Endothelial cell of umbilical vein (primary cell): ENCODE data around the gene UNCX. TPM values are rescaled to one million over a fixed set of nuclear protein-coding genes. Genes with fewer than 3 reads are reported as not detected.

Experiments used
- BruUV-seq: library from RNA; stranded (reverse); fragments of 400-500 nt; replicated peaks from 2 replicates; lab custom pipeline; 2021; lab: Mats Ljungman, UMichigan
- CTCF ChIA-PET: fragments of 300-600, 350-600 bp; sonication (Branson Sonifier 250); formaldehyde crosslinking; loops from one replicate; lab custom pipeline; 2021; ENCODE audit warnings: antibody characterized with exemption, inconsistent platforms; lab: Charles Lee
- POLR2A ChIA-PET: fragments of 300-600, 350-600 bp; sonication (Branson Sonifier 250); formaldehyde crosslinking; loops from one replicate; lab custom pipeline; 2021; ENCODE audit warnings: antibody characterized with exemption, inconsistent platforms; lab: Charles Lee
- DNase-seq: peaks from one replicate; pipeline ENCODE4 v3.0.0-alpha.2; 2011; ENCODE audit warnings: low read depth, low spot score
- FAIRE-seq: peaks from 2 replicates; lab custom pipeline; 2011; peaks lifted over from hg19 to GRCh38; lab: Jason Lieb, UNC
- H2AFZ ChIP-seq: 2 replicates; pipeline ENCODE4 v1.6.0; 2012; ENCODE audit warnings: low read depth, low read length, control low read depth, inconsistent platforms
- H3K27ac ChIP-seq: 2 replicates; pipeline ENCODE4 v1.5.1; 2011; ENCODE audit warnings: low read depth, mild to moderate bottlenecking, control low read depth, low read length, moderate library complexity; ENCODE audit not compliant: insufficient read depth
- H3K27me3 ChIP-seq, 2 experiments: 2 replicates each; pipeline versions ENCODE4 v1.6.0 to v1.6.1; 2011; ENCODE audit warnings: low read length in 2 of 2, mixed read lengths in 1 of 2; ENCODE audit not compliant: control insufficient read depth in 2 of 2, insufficient read depth in 2 of 2
- H3K36me3 ChIP-seq, 2 experiments: 2 replicates in 1 of 2; 3 replicates in 1 of 2; pipeline ENCODE4 v1.5.1; 2011; ENCODE audit warnings: low read length in 2 of 2, mild to moderate bottlenecking in 1 of 2, moderate library complexity in 1 of 2; ENCODE audit not compliant: control insufficient read depth in 2 of 2, insufficient read depth in 2 of 2; ENCODE audit errors: extremely low read depth in 1 of 2
- H3K4me1 ChIP-seq: 3 replicates; pipeline ENCODE4 v1.5.1; 2011; ENCODE audit warnings: mild to moderate bottlenecking, low read length; ENCODE audit not compliant: control insufficient read depth, insufficient read depth; ENCODE audit errors: extremely low read depth
- H3K4me2 ChIP-seq: 2 replicates; pipeline ENCODE4 v1.6.1; 2011; ENCODE audit warnings: low read length, control low read depth, mixed read lengths; ENCODE audit not compliant: insufficient read depth
- H3K4me3 ChIP-seq, 3 experiments: fragments of 200-600 bp in 1 of 3; sonication (generic), shearing (Covaris generic) in 1 of 3; replicated peaks in 1 of 3; 2 replicates each; pipeline ENCODE4 v1.5.1; 2011 to 2016; ENCODE audit warnings: control low read depth in 3 of 3, low read length in 3 of 3, mild to moderate bottlenecking in 2 of 3, inconsistent platforms in 1 of 3, low read depth in 1 of 3, moderate library complexity in 1 of 3; ENCODE audit not compliant: insufficient read depth in 1 of 3
- H3K79me2 ChIP-seq: 2 replicates; pipeline ENCODE4 v1.6.0; 2012; ENCODE audit warnings: low read length, inconsistent platforms; ENCODE audit not compliant: control insufficient read depth, insufficient read depth
- H3K9ac ChIP-seq: replicated peaks from 2 replicates; pipeline ENCODE3; 2011; ENCODE audit warnings: low read length, control low read depth; ENCODE audit not compliant: insufficient read depth; ENCODE audit errors: extremely low read depth
- H3K9me1 ChIP-seq: replicated peaks from 3 replicates; pipeline ENCODE4 v1.6.0; 2011; ENCODE audit warnings: mild to moderate bottlenecking, low read length; ENCODE audit not compliant: control insufficient read depth, insufficient read depth; ENCODE audit errors: extremely low read depth
- H3K9me3 ChIP-seq: replicated peaks from 2 replicates; pipeline ENCODE4 v1.5.1; 2012; ENCODE audit warnings: low read length, inconsistent platforms; ENCODE audit not compliant: control insufficient read depth, insufficient read depth
- H4K20me1 ChIP-seq: replicated peaks from 2 replicates; pipeline ENCODE3; 2011; ENCODE audit warnings: mild to moderate bottlenecking, low read length; ENCODE audit not compliant: control insufficient read depth, insufficient read depth; ENCODE audit errors: extremely low read depth
- EZH2 ChIP-seq: IDR thresholded peaks from 2 replicates; pipeline ENCODE4 v1.6.1; 2012; ENCODE audit warnings: borderline replicate concordance, low read depth, mild to moderate bottlenecking, moderate library complexity, low read length, inconsistent platforms; ENCODE audit not compliant: severe bottlenecking
- FOS ChIP-seq: IDR thresholded peaks from 2 replicates; pipeline ENCODE4 v1.6.1; 2011; ENCODE audit warnings: mild to moderate bottlenecking, low read length, moderate library complexity, borderline replicate concordance; ENCODE audit not compliant: insufficient read depth
- GATA2 ChIP-seq: IDR thresholded peaks from 2 replicates; pipeline ENCODE4 v1.7.0; 2011; ENCODE audit warnings: low read depth, mild to moderate bottlenecking, moderate library complexity, mixed read lengths, low read length; ENCODE audit not compliant: insufficient read length, insufficient read depth
- JUN ChIP-seq: IDR thresholded peaks from 2 replicates; pipeline ENCODE4 v1.6.1; 2011; ENCODE audit warnings: borderline replicate concordance, low read depth; ENCODE audit not compliant: insufficient read length, insufficient read depth
- MYC ChIP-seq: IDR thresholded peaks from one replicate; pipeline ENCODE4 v1.6.1; 2011; ENCODE audit warnings: mild to moderate bottlenecking, low read depth, low read length
- POLR2A ChIP-seq: IDR thresholded peaks from 2 replicates; pipeline ENCODE4 v1.6.1; 2012; ENCODE audit warnings: low read depth, mild to moderate bottlenecking, control low read depth, low read length
- POLR2AphosphoS5 ChIP-seq: IDR thresholded peaks from 2 replicates; pipeline ENCODE4 v1.6.1; 2012; ENCODE audit warnings: low read depth, mild to moderate bottlenecking, control low read depth, low read length, moderate library complexity; ENCODE audit not compliant: insufficient read depth
- dilution Hi-C: fragments of 300-500 bp; cut with MboI; formaldehyde crosslinking; loops from one replicate; pipeline ENCODE4 v1.15.0; 2019; ENCODE audit warnings: low sequenced_read_pairs; ENCODE audit not compliant: extremely low pct_ligation_motif_present
- intact Hi-C: fragments of 100-400 bp; cut with micrococcal nuclease; formaldehyde crosslinking; loops from one replicate; pipeline ENCODE4 v1.10.0; 2022
- polyA plus RNA-seq, 4 experiments: library from polyadenylated mRNA; depleted of rRNA in 3 of 4; stranded (reverse) in 3 of 4; unstranded in 1 of 4; fragments of >200 nt; gene quantifications; 2 replicates each; pipeline versions ENCODE4 v1.2.1 to v1.2.3, GENCODE V29; 2011 to 2012; ENCODE audit warnings: missing spikeins in 1 of 4
- total RNA-seq: library from RNA; stranded (reverse); gene quantifications from 2 replicates; pipeline ENCODE4 v1.2.3, GENCODE V29; 2021
- TF ChIP-seq, protein P1 (sequence below), 2 donors: IDR thresholded peaks; 1 replicate in 1 of 2; 2 replicates in 1 of 2; pipeline ENCODE4 v1.5.1; 2011; ENCODE audit warnings: low read length in 2 of 2, mild to moderate bottlenecking in 2 of 2, moderate library complexity in 2 of 2, control low read depth in 1 of 2, inconsistent platforms in 1 of 2, low read depth in 1 of 2; ENCODE audit not compliant: insufficient read depth in 1 of 2; ENCODE audit errors: extremely low read depth in 1 of 2
- TF ChIP-seq, protein P2 (sequence below): IDR thresholded peaks from 2 replicates; pipeline ENCODE4 v1.6.1; 2011; ENCODE audit not compliant: insufficient read depth, insufficient read length

UNCX gene
- total and polyA plus RNA-seq, 2 donors (not counting 3 experiments of a cell fraction or from before 2014, with no cell fraction given): not detected

DNA sequence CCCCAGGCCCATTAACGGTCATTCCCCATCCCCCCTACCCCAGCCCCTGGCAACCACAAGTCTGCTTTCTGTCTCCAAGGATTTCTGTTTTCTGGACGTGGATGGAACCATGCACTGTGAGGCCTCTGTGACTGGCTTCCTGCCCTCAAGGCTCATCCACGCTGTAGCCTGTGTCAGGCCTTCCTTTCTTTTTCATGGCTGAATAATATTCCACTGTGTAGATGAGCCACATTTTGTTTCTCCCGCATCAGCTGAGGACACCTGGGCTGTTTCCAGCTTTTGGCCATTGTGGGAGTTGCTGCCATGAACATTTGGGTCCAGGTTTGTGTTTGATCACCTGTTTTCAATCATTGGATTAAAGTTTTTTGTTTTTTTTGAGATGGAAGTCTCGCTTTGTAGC is 50.0 kb downstream of the UNCX start:
- Histone ChIP-seq H3K79me2 (no peaks in the 10 kb centered on the region), H3K4me1 (no peaks in the 10 kb centered on the region), H4K20me1 (no peaks in the 10 kb centered on the region), H3K36me3 (no peaks in the 10 kb centered on the region), H3K27me3 (no peaks in the 10 kb centered on the region), H2AFZ (no peak overlapping the region), H3K4me2 (no peak overlapping the region), H3K9ac (no peak overlapping the region), H3K4me3 (no peak overlapping the region), H3K9me1 (no peaks in the 10 kb centered on the region), H3K9me3 (no peaks in the 10 kb centered on the region), H3K27ac (no peak overlapping the region)
- ChIA-PET CTCF (no interaction called here), POLR2A (no interaction called here)
- DNase-seq (no peak), FAIRE-seq (no peak)
- dilution Hi-C loops (no loop called here), intact Hi-C loops (no loop called here)
- BruUV-seq: no TSS peak
- TF ChIP-seq, protein P1, sequence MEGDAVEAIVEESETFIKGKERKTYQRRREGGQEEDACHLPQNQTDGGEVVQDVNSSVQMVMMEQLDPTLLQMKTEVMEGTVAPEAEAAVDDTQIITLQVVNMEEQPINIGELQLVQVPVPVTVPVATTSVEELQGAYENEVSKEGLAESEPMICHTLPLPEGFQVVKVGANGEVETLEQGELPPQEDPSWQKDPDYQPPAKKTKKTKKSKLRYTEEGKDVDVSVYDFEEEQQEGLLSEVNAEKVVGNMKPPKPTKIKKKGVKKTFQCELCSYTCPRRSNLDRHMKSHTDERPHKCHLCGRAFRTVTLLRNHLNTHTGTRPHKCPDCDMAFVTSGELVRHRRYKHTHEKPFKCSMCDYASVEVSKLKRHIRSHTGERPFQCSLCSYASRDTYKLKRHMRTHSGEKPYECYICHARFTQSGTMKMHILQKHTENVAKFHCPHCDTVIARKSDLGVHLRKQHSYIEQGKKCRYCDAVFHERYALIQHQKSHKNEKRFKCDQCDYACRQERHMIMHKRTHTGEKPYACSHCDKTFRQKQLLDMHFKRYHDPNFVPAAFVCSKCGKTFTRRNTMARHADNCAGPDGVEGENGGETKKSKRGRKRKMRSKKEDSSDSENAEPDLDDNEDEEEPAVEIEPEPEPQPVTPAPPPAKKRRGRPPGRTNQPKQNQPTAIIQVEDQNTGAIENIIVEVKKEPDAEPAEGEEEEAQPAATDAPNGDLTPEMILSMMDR (IDR thresholded peaks at IDR 0.05; ENCODE audit: extremely low read depth in 1 of 2, insufficient read depth in 1 of 2, low read depth in 1 of 2, low read length in 2 of 2): no peak
- TF ChIP-seq JUN (no peak), POLR2AphosphoS5 (no peak), POLR2A (no peak), MYC (no peak)

DNA sequence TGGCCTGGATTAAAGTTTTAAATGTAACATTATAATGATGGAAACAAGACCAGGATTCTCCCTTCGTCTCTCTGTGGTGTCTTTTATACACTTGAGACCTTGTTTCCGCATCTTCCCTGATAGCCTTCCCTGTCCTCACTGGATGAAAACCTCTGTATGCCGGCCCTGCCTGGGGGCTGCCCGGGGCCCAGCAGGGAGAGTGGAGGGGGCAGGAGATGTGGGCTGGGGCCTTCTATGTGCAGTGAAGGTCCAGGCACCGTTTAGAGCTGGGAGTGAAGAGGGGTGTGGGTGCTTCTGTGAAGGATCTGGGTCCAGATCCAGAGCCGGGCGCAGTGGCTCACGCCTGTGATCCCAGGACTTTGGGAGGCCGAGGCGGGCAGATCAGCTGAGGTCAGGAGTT is 50.7 kb downstream of the UNCX start:
- Histone ChIP-seq H2AFZ (no peak overlapping the region), H3K4me1 (no peaks in the 10 kb centered on the region), H3K9ac (no peak overlapping the region), H3K27ac (no peak overlapping the region), H3K4me2 (no peak overlapping the region), H3K36me3 (no peaks in the 10 kb centered on the region), H3K9me1 (no peaks in the 10 kb centered on the region), H3K27me3 (no peaks in the 10 kb centered on the region), H3K9me3 (no peaks in the 10 kb centered on the region), H3K79me2 (no peaks in the 10 kb centered on the region), H3K4me3 (no peak overlapping the region), H4K20me1 (no peaks in the 10 kb centered on the region)
- CTCF ChIA-PET: interaction anchor here (0.5 kb wide), 1 partner anchor 993 kb away, joined by 3 read pairs; no protein-coding TSS in a partner anchor
- BruUV-seq: no TSS peak
- intact Hi-C loops (no loop called here), dilution Hi-C loops (no loop called here)
- TF ChIP-seq, protein P2, sequence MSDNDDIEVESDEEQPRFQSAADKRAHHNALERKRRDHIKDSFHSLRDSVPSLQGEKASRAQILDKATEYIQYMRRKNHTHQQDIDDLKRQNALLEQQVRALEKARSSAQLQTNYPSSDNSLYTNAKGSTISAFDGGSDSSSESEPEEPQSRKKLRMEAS: no peak
- TF ChIP-seq POLR2AphosphoS5: no peak
- no peak for TF ChIP-seq GATA2
- TF ChIP-seq, protein P1 (IDR thresholded peaks at IDR 0.05; ENCODE audit: extremely low read depth in 1 of 2, insufficient read depth in 1 of 2, low read depth in 1 of 2, low read length in 2 of 2): no peak
- TF ChIP-seq POLR2A: no peak
- no peak for TF ChIP-seq EZH2
- no peak for TF ChIP-seq FOS
- no peak for TF ChIP-seq MYC
- TF ChIP-seq JUN: no peak
- POLR2A ChIA-PET: no interaction called here
- no peak for DNase-seq
- no peak for FAIRE-seq
